Duodenal mucosa (tissue), 2 donors: ENCODE data around the gene HIBCH.
"Not testable (repeated sequence)": the region's sequence is repeated elsewhere in the genome, so short reads cannot be mapped to it uniquely, and the experiment has no call there.

ENCODE experiments used
- H3K27ac ChIP-seq: one replicate; pipeline ENCODE4 v1.7.0; 2013; ENCODE audit warnings: low read depth, low read length
- H3K27me3 ChIP-seq, 2 donors: one replicate each; pipeline ENCODE4 v1.7.0; 2013; ENCODE audit warnings: low read length in 2 of 2, control low read depth in 1 of 2; ENCODE audit not compliant: insufficient read depth in 2 of 2, control insufficient read depth in 1 of 2
- H3K36me3 ChIP-seq, 2 donors: one replicate each; pipeline ENCODE4 v1.7.0; 2013; ENCODE audit warnings: low read length in 2 of 2, control low read depth in 1 of 2; ENCODE audit not compliant: insufficient read depth in 2 of 2, control insufficient read depth in 1 of 2
- H3K4me1 ChIP-seq, 2 donors: one replicate each; pipeline ENCODE4 v1.7.0; 2013; ENCODE audit warnings: low read length in 2 of 2, control low read depth in 1 of 2; ENCODE audit not compliant: insufficient read depth in 2 of 2, control insufficient read depth in 1 of 2
- H3K4me3 ChIP-seq, 2 donors: one replicate each; pipeline ENCODE4 v1.7.0; 2013; ENCODE audit warnings: low read length in 2 of 2, low read depth in 1 of 2
- H3K9ac ChIP-seq, 2 donors: one replicate each; pipeline ENCODE4 v1.7.0; 2013; ENCODE audit warnings: low read length in 2 of 2, low read depth in 1 of 2
- H3K9me3 ChIP-seq, 2 donors: one replicate each; pipeline ENCODE4 v1.7.0; 2013; ENCODE audit warnings: low read length in 2 of 2, control low read depth in 1 of 2; ENCODE audit not compliant: control insufficient read depth in 1 of 2

HIBCH gene

DNA sequence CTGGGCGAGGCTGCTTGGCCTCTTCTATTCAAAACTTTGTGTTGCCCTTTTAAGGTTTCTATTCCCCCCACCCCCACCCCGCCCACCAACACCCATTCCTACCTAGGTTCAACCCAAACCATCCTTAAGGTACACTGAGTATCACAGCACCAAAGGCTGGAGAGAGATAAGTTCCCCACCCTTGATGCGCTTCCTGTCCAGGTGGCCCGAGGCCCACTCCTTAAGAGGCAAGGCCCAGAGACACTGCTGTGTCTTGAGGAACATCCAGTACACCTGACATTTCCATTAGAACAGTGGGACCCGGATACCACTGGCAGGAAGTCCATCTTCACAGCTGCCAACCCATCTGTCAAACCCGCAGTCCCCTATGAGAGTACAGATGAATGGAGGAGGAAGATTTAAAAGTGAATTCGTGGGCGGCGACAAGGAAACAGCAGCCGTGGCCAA lies 23.5 kb upstream of the HIBCH start:
- no peaks in the 10 kb centered on the region for H3K27me3 ChIP-seq
- H3K9ac ChIP-seq: peak overlapping the region; percentile 74 to 82
- H3K4me1 ChIP-seq: peaks cover 13 to 15% of the 10 kb centered on the region in 2 donors
- no peaks in the 10 kb centered on the region for H3K9me3 ChIP-seq
- no peaks in the 10 kb centered on the region for H3K36me3 ChIP-seq
- H3K4me3 ChIP-seq: peak overlapping the region; percentile 78 to 83
- peak overlapping the region; percentile 82 for H3K27ac ChIP-seq

- peak overlapping the region in 1 of 2 donors; percentile 78 for H3K4me3 ChIP-seq
- no peak overlapping the region for H3K27ac ChIP-seq
Observed at GRCh38 chr2:190342611-190343010, 23.0 kb upstream of the HIBCH start.

GRCh38 chr2:190340369-190340768 lies 20.7 kb upstream of the HIBCH start:
- Histone ChIP-seq H3K9me3 (no peaks in the 10 kb centered on the region), H3K27ac (no peak overlapping the region), H3K4me3 (no peak overlapping the region), H3K27me3 (no peaks in the 10 kb centered on the region), H3K4me1 (peaks cover 13 to 15% of the 10 kb centered on the region in 2 donors), H3K36me3 (no peaks in the 10 kb centered on the region), H3K9ac (no peak overlapping the region)

More at GRCh38 chr2:190342611-190343010, 23.0 kb upstream of the HIBCH start:
- Histone ChIP-seq H3K9ac (no peak overlapping the region), H3K4me1 (peaks cover 13 to 15% of the 10 kb centered on the region in 2 donors), H3K36me3 (no peaks in the 10 kb centered on the region), H3K9me3 (no peaks in the 10 kb centered on the region), H3K27me3 (no peaks in the 10 kb centered on the region)

DNA sequence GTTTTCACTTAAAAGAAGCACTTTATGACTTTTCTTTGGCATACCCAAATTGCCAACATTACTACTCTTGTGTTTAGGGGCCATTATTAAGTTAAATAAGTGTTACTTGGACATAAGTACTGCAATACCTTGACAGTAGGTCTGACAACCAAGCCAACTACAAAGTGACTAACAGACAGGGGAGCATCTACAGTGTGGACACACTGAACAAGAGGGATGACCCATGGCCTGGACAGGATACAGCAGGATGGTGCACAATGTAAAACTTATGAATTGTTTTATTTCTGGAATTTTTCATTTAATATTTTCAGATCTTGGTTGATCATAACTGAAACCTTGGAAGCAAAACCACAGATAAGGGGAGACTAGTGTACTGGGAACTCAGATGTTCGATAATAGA lies 19.8 kb upstream of the HIBCH start:
- Histone ChIP-seq H3K4me1 (peaks cover 8 to 10% of the 10 kb centered on the region in 2 donors), H3K36me3 (no peaks in the 10 kb centered on the region), H3K9me3 (no peaks in the 10 kb centered on the region), H3K27me3 (no peaks in the 10 kb centered on the region), H3K27ac (no peak overlapping the region), H3K9ac (no peak overlapping the region), H3K4me3 (no peak overlapping the region)

- Histone ChIP-seq H3K9ac (no peak overlapping the region), H3K36me3 (no peaks in the 10 kb centered on the region), H3K4me1 (peaks cover 11 to 16% of the 10 kb centered on the region in 2 donors), H3K27ac (no peak overlapping the region), H3K27me3 (no peaks in the 10 kb centered on the region), H3K9me3 (no peaks in the 10 kb centered on the region), H3K4me3 (no peak overlapping the region)
Observed at GRCh38 chr2:190338453-190338852, 18.8 kb upstream of the HIBCH start.

- Histone ChIP-seq H3K9ac (no peak overlapping the region), H3K4me1 (peaks cover 8 to 13% of the 10 kb centered on the region in 2 donors), H3K4me3 (no peak overlapping the region), H3K9me3 (no peaks in the 10 kb centered on the region), H3K27me3 (no peaks in the 10 kb centered on the region), H3K27ac (no peak overlapping the region), H3K36me3 (no peaks in the 10 kb centered on the region)
Observed at GRCh38 chr2:190336420-190336819, 16.8 kb upstream of the HIBCH start.

DNA sequence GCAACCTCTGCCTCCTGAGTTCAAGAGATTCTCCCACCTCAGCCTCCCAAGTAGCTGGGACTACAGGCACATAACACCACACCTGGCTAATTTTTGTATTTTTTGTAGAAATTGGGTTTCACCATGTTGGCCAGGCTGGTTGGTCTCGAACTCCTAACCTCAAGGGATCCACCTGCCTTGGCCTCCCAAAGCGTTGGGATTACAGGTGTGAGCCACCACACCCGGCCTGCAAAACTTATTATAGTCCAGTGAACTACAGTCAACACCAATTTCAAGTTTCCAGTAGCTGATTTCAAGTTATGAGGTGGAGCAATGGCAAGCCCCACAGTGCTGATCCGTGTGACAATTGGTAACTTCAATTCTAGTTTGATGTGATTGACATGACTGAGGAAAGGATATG lies 16.0 kb upstream of the HIBCH start:
- H3K9ac ChIP-seq, H3K27me3 ChIP-seq, H3K9me3 ChIP-seq, H3K4me3 ChIP-seq, H3K36me3 ChIP-seq, H3K27ac ChIP-seq: not testable (repeated sequence)
- peaks cover 8 to 13% of the 10 kb centered on the region in 2 donors for H3K4me1 ChIP-seq

DNA sequence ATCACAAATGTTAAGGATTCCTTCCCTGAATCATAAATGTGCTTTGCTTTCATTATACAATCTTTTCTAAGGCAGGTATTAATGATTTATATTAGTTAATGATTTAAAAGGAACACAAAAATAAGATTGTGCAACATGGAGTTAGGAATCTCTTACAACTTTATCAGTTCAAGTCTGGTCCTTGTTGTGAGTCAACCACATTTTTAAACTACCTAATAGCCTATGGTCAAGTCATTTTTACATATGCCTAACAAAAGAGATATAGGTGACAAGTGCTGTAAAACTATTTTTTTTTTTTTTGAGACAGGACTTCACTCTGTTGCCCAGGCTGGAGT lies 15.6 kb upstream of the HIBCH start:
- no peak overlapping the region for H3K27ac ChIP-seq

DNA sequence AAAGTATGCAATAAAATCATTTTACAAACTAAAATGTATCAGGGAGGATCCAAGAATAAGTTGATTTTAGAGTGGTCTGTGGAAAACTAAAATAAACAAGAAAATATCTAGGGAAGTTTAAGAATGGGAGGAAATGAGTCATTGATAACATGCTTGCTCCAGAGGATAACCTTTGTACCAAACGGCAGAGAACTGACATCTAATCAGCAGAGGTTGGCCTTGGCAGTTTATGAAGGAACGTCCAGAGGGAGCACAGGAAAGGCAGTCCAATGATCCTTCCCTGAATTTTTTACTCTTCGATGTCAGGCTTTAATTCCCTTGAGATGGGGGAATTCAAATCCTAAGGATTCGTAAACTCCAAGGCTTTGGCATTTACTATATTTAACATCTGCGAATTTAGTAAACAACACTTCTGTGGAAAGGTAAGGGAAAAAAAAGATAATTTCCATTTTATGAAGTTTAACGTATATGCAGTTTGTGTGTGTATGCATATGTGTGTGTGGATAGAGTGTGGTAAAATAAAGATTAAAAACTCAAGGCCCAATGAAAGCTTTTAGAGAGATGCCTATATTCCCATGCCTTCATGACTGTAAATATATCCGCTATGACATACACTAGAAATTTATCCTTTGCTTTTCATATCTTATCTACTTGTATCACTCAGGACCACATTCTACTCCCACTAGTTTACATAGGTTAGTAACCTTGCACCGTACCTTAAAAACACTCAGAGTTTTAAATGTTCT lies 15.0 kb upstream of the HIBCH start:
- H3K4me3 ChIP-seq: peak overlapping the region; percentile 44 to 60
- no peaks in the 10 kb centered on the region for H3K36me3 ChIP-seq
- peak overlapping the region; percentile 47 for H3K27ac ChIP-seq
- no peaks in the 10 kb centered on the region for H3K9me3 ChIP-seq
- peak overlapping the region in 1 of 2 donors; percentile 48 for H3K9ac ChIP-seq
- no peaks in the 10 kb centered on the region for H3K27me3 ChIP-seq
- peaks cover 8 to 13% of the 10 kb centered on the region in 2 donors for H3K4me1 ChIP-seq

More for the DNA sequence above, 15.6 kb upstream of the HIBCH start:
- H3K27me3 ChIP-seq: no peaks in the 10 kb centered on the region
- peak overlapping the region; percentile 44 to 60 for H3K4me3 ChIP-seq
- H3K9me3 ChIP-seq: no peaks in the 10 kb centered on the region
- peak overlapping the region in 1 of 2 donors; percentile 48 for H3K9ac ChIP-seq
- no peaks in the 10 kb centered on the region for H3K36me3 ChIP-seq
- H3K4me1 ChIP-seq: peaks cover 8 to 13% of the 10 kb centered on the region in 2 donors

GRCh38 chr2:190333928-190334327 lies 14.3 kb upstream of the HIBCH start:
- peak overlapping the region in 1 of 2 donors; percentile 60 for H3K4me3 ChIP-seq
- H3K27me3 ChIP-seq: no peaks in the 10 kb centered on the region
- no peaks in the 10 kb centered on the region for H3K36me3 ChIP-seq
- H3K9me3 ChIP-seq: no peaks in the 10 kb centered on the region
- H3K27ac ChIP-seq: no peak overlapping the region
- H3K9ac ChIP-seq: no peak overlapping the region
- peaks cover 8 to 13% of the 10 kb centered on the region in 2 donors for H3K4me1 ChIP-seq
